ENCODE measurements around the gene DNAJC5G. TPM values are rescaled to one million over a fixed set of nuclear protein-coding genes. Genes with fewer than 3 reads are reported as not detected.

DNAJC5G gene
- total RNA-seq, 1 experiment from 2014 or later, result not detected

DNA sequence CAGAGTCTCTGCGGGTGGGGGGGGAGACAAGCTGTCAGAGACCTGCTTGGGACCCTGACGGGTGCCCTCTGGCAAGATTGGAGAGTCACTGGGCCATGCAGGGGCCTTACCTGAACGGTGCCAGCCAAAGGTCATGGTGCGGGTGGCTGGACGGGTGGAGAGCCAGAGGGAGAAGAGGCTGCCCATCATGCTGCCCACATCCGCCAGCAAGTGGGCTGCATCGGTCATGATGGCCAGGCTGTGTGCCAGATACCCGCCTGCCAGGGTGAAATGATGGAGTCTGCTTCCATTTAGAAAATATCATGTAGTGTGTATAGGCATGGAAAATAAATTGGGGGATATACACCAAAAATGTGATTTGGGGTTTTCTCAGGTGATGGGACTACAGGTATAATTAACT, 17.2 kb upstream of the DNAJC5G start:
- Histone ChIP-seq H3K4me2 (ENCODE audit: low read depth, low read length, poor library complexity, severe bottlenecking) (no peak overlapping the region), H3K9me2 (replicated peaks; ENCODE audit: insufficient read depth, low read length) (no peaks in the 10 kb centered on the region), H3K9ac (ENCODE audit: low read length) (no peak overlapping the region), H3K79me2 (ENCODE audit: low read length) (no peaks in the 10 kb centered on the region), H3K4me1 (ENCODE audit: low read length) (peaks cover 9% of the 10 kb centered on the region), H3K27me3 (ENCODE audit: low read length) (no peaks in the 10 kb centered on the region), H3K4me3 (ENCODE audit: low read length) (no peak overlapping the region), H2AFZ (ENCODE audit: low read length) (no peak overlapping the region), H3K36me3 (ENCODE audit: insufficient read depth, low read length) (no peaks in the 10 kb centered on the region), H4K20me1 (ENCODE audit: insufficient read depth, low read depth, low read length) (no peaks in the 10 kb centered on the region), H3K27ac (ENCODE audit: low read length) (no peak overlapping the region), H3K9me3 (ENCODE audit: low read length) (no peaks in the 10 kb centered on the region)
- no peak for DNase-seq

DNA sequence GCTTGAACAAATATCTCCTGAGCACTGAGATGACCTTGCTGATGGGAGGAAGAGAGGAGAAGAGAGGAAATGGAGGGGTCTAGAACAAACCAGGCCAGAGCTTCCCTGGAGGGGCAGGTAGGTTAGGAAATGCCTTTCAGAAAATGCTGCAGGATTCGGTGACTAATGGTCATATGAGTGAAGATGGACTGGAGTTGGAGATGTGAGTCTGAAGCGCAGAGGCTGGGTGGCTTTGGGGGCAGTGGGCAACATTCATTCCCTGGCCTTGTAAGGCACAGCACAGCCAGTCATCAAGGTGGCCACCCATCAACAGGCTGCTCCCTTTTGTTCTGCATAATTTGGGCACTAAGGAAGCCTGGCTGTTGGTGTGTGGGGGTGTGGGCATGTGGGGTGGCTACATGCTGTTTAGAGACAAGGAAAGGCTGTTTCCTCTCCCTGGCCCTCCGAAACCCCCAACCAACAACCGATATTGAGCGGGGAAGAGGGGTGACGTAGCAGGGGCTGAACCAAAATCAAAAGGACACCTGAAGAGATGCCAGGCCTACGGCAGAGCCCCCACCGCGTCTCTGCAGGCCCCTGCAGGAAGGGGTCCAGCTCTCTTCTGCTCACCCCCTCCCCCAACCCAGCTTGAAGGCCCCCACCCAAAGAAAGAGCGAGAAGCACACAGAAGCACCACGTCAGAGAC, 13.8 kb upstream of the DNAJC5G start:
- Histone ChIP-seq H3K9me2 (replicated peaks; ENCODE audit: insufficient read depth, low read length) (no peaks in the 10 kb centered on the region), H4K20me1 (ENCODE audit: insufficient read depth, low read depth, low read length) (peaks cover 5% of the 10 kb centered on the region; the same call in 1 of the 2 replicates), H3K27me3 (ENCODE audit: low read length) (0 out of 2 replicates have a peak, but pooled peaks cover 2% of the 10 kb centered on the region), H3K36me3 (ENCODE audit: insufficient read depth, low read length) (no peaks in the 10 kb centered on the region), H3K4me1 (ENCODE audit: low read length) (peaks cover 19% of the 10 kb centered on the region), H3K79me2 (ENCODE audit: low read length) (no peaks in the 10 kb centered on the region), H3K9ac (ENCODE audit: low read length) (no peak overlapping the region), H2AFZ (ENCODE audit: low read length) (no peak overlapping the region), H3K9me3 (ENCODE audit: low read length) (no peaks in the 10 kb centered on the region), H3K4me2 (ENCODE audit: low read depth, low read length, poor library complexity, severe bottlenecking) (no peak overlapping the region), H3K4me3 (ENCODE audit: low read length) (no peak overlapping the region), H3K27ac (ENCODE audit: low read length) (no peak overlapping the region)
- DNase-seq, result no peak

DNA sequence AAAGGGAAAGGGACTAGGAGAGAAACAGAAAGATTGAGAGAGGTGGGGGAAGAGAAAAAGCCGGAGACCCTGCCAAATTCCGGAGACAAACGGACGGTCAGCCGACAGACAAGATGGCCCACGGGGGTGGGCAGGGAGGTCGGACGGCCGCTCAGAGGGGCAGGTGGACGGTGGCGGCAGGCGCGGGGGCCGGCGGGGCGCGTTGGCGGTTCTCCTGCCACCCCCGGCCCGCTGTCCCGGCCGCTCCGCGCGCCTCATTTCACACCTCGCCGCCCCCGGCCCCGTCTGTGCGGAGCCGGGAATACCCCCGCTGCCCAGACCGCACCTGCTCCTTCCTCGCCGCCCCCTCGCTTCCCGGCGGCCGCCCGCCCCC, 13.3 kb upstream of the DNAJC5G start:
- no peak for DNase-seq
- Histone ChIP-seq H4K20me1 (ENCODE audit: insufficient read depth, low read depth, low read length) (peaks cover 5% of the 10 kb centered on the region; the same call in 1 of the 2 replicates), H3K4me2 (ENCODE audit: low read depth, low read length, poor library complexity, severe bottlenecking) (peak overlapping the region; percentile 88), H3K9me3 (ENCODE audit: low read length) (no peaks in the 10 kb centered on the region), H3K27ac (ENCODE audit: low read length) (no peak overlapping the region), H3K4me3 (ENCODE audit: low read length) (peak overlapping the region; percentile 75; the same call in 1 of the 2 replicates), H3K79me2 (ENCODE audit: low read length) (no peaks in the 10 kb centered on the region), H2AFZ (ENCODE audit: low read length) (no peak overlapping the region), H3K27me3 (ENCODE audit: low read length) (0 out of 2 replicates have a peak, but pooled peaks cover 2% of the 10 kb centered on the region), H3K36me3 (ENCODE audit: insufficient read depth, low read length) (no peaks in the 10 kb centered on the region), H3K4me1 (ENCODE audit: low read length) (peaks cover 19% of the 10 kb centered on the region), H3K9ac (ENCODE audit: low read length) (no peak overlapping the region), H3K9me2 (replicated peaks; ENCODE audit: insufficient read depth, low read length) (no peaks in the 10 kb centered on the region)

DNA sequence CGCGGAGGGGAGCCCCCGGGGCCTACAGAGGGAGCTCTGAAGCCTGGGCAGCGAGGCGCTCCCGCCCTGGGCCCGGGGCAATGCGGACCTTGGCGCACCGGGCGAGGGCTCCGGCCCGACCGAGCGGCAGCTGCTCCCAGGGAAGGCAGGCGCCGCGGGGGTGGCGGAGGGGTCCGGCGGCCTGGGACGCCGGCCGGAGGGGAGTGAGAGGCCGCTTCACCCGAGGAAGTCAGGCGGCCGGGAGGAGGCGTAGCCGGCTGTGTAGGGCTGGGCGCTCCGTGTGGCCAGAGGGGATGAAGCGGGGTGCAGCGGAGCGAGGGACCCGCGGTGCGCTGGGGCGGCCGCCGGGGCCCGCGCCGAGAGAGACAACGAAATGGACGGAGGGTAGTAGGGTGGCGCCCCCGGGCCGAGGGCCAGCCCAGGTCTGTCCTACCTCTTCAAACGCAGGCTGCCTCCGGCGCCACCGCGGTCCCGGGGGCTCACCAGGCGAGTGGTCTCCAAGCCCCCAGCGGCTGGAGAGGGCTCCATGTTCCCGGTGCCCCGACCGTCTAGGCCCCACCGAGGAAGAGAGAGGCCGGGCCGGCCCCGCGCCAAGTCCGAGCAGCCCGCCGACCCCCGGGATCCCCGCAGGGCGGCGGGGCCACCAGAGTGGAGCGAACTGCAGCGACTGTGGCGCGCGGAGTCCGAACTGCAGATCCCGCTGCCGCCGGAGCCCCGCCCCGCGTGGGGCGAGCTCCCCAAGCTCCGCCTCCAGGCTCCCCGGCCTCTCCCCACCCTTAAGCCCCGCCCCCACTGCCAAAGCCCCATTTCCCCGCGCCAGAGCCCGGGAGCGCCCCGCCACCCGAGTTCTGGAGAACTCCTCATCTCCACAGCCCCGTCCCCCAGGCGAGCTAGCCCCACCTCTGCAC, 12.6 kb upstream of the DNAJC5G start, which contains the start of gene SLC30A3:
Gene SLC30A3, minus strand, starts transcription at position 669 of the 908 bp plus-strand sequence. Its CDS starts 141 bp downstream, at position 528.
- peak within 1 kb of the TSS; percentile 56 for H3K9ac ChIP-seq (ENCODE audit: low read length)
- H3K36me3 ChIP-seq (ENCODE audit: insufficient read depth, low read length), result no peaks in the 10 kb centered on the region
- peaks cover 19% of the 10 kb centered on the region for H3K4me1 ChIP-seq (ENCODE audit: low read length)
- DNase-seq, result peak; percentile 86
- peaks cover 5% of the 10 kb centered on the region; the same call in 1 of the 2 replicates for H4K20me1 ChIP-seq (ENCODE audit: insufficient read depth, low read depth, low read length)
- H3K27me3 ChIP-seq (ENCODE audit: low read length), result 0 out of 2 replicates have a peak, but pooled peaks cover 2% of the 10 kb centered on the region
- no peaks in the 10 kb centered on the region for H3K79me2 ChIP-seq (ENCODE audit: low read length)
- peak within 1 kb of the TSS; percentile 88 for H3K4me2 ChIP-seq (ENCODE audit: low read depth, low read length, poor library complexity, severe bottlenecking)
- no peak within 1 kb of the TSS for H3K27ac ChIP-seq (ENCODE audit: low read length)
- H3K4me3 ChIP-seq (ENCODE audit: low read length), result peak within 1 kb of the TSS; percentile 75
- no peaks in the 10 kb centered on the region for H3K9me2 ChIP-seq (replicated peaks; ENCODE audit: insufficient read depth, low read length)
- no peaks in the 10 kb centered on the region for H3K9me3 ChIP-seq (ENCODE audit: low read length)
- H2AFZ ChIP-seq (ENCODE audit: low read length), result peak within 1 kb of the TSS; percentile 88

DNA sequence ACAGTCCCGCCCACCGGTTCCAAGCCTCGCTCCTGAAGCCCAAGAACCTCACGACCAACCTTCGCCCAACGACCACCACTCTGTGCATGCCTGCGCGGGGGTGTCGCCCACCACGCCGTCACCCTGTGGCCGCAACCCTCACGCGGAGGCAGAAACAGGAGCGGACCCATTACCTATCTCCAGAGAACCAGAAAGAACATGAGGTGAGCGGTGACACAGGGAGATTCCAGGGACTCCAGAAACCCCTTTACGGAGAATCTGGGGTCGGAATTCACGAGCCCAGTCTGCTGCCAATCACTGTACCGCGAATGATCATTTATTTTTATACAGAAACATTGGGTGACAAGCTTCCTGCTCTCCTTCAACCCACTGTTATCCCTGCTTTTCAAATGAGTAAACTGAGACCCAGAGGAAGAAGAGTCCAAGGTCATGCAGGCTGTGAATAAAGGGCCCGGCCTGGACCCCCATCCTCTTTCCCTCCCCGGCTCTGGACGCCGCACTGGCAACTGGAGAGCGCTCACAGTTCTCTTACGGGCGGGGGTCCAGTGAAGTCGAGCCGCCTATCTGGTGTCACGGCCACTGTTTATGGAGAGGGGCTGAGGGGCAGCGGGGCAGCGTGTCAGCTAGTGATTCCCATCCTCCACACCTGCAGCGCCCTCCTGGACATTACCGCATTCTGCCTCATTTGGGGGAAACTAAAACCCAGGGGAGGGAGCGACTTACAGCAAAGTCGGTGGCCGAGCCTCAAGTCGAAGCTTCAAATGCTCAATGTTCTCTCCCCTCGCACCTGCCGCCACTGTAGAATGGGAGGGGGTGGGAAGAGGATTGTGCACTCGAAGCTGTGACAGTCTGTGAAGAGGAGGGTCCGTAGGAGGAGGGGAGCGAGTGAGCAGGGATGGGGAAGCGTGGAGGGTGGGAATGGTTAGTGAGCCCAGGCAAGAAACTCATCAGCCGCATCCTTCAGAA, 11.7 kb upstream of the DNAJC5G start:
- H3K9me3 ChIP-seq (ENCODE audit: low read length), result no peaks in the 10 kb centered on the region
- no peaks in the 10 kb centered on the region for H3K79me2 ChIP-seq (ENCODE audit: low read length)
- H3K9ac ChIP-seq (ENCODE audit: low read length), result peak overlapping the region; percentile 56; the same call in 1 of the 2 replicates
- DNase-seq, result no peak
- H3K27me3 ChIP-seq (ENCODE audit: low read length), result 0 out of 2 replicates have a peak, but pooled peaks cover 2% of the 10 kb centered on the region
- peaks cover 5% of the 10 kb centered on the region; the same call in 1 of the 2 replicates for H4K20me1 ChIP-seq (ENCODE audit: insufficient read depth, low read depth, low read length)
- H3K4me1 ChIP-seq (ENCODE audit: low read length), result peaks cover 19% of the 10 kb centered on the region
- H3K27ac ChIP-seq (ENCODE audit: low read length), result no peak overlapping the region
- H3K9me2 ChIP-seq (replicated peaks; ENCODE audit: insufficient read depth, low read length), result no peaks in the 10 kb centered on the region
- H3K4me3 ChIP-seq (ENCODE audit: low read length), result peak overlapping the region; percentile 75; the same call in 1 of the 2 replicates
- no peaks in the 10 kb centered on the region for H3K36me3 ChIP-seq (ENCODE audit: insufficient read depth, low read length)
- H2AFZ ChIP-seq (ENCODE audit: low read length), result 0 out of 2 replicates have a peak overlapping the region, but pooled peaks have one; percentile 88
- H3K4me2 ChIP-seq (ENCODE audit: low read depth, low read length, poor library complexity, severe bottlenecking), result peak overlapping the region; percentile 88

DNA sequence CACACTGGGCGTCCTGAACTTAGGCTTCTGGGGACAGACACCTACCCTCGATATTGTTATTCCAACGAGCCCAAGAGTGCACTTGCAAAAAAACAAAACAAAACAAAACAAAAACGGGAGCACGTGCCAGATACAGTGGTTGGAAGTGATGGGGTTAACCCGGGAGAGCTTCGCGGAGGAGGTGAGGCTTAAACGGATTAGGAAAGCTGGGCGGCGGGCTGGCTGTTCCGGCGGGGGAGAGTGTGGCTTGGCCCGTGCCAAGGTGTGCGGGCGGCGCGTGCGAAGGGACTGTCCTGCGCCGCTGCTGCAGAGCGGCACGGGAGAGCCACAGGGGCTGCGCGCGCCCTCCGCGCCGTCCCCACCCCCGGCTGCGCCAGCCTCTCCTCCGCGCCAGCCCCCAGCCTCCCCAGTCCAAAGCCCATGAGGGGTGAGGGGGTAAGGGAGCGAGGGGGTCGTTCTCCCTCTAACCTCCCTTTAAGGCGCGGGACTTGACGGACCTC, 10.9 kb upstream of the DNAJC5G start:
- peaks cover 19% of the 10 kb centered on the region for H3K4me1 ChIP-seq (ENCODE audit: low read length)
- H3K27me3 ChIP-seq (ENCODE audit: low read length), result 0 out of 2 replicates have a peak, but pooled peaks cover 2% of the 10 kb centered on the region
- H3K79me2 ChIP-seq (ENCODE audit: low read length), result no peaks in the 10 kb centered on the region
- peak overlapping the region; percentile 4 for H3K4me2 ChIP-seq (ENCODE audit: low read depth, low read length, poor library complexity, severe bottlenecking)
- H3K9ac ChIP-seq (ENCODE audit: low read length), result no peak overlapping the region
- H3K4me3 ChIP-seq (ENCODE audit: low read length), result no peak overlapping the region
- H4K20me1 ChIP-seq (ENCODE audit: insufficient read depth, low read depth, low read length), result peaks cover 5% of the 10 kb centered on the region; the same call in 1 of the 2 replicates
- H3K9me3 ChIP-seq (ENCODE audit: low read length), result no peaks in the 10 kb centered on the region
- no peak overlapping the region for H3K27ac ChIP-seq (ENCODE audit: low read length)
- no peaks in the 10 kb centered on the region for H3K9me2 ChIP-seq (replicated peaks; ENCODE audit: insufficient read depth, low read length)
- no peaks in the 10 kb centered on the region for H3K36me3 ChIP-seq (ENCODE audit: insufficient read depth, low read length)
- H2AFZ ChIP-seq (ENCODE audit: low read length), result no peak overlapping the region
- no peak for DNase-seq

DNA sequence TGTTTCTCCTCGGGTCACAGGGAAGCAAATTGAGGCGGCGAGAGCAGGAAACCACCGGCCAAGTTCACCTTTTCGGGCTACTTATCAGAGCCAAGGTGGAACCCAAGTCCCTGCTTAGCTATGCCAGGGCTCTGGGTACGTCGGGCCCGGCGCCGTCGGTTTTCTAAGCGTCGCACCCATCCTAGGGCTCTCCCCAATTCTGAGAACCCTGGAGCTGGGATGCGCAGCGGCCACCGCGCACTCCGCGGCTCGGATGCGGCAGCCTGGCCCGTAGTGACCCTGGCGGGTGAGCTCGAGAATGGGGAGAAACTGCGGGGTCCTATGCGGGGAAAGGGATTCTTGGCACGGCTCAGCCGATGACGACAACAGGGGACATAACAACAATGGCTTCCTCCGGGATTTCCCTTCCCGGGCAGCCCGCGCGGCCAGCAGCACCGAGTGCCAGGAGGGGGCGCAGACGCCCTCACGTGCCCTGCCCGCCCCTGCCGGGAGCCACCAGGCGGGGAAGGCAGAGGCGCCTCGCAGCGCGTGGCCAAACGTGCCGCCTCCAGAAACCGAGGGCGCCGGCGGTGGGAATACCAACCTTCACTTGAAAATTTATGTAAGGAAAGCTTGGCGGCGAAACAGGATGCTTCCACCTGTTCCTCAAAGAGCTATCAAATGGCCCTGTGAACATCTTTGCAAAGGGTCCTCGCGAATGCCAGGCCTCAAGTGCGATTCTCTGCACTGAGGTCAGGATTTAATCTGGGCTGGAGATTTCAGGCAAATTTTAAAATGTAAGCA, 10.3 kb upstream of the DNAJC5G start:
- H3K79me2 ChIP-seq (ENCODE audit: low read length), result no peaks in the 10 kb centered on the region
- peak; percentile 58 for DNase-seq
- H3K9me2 ChIP-seq (replicated peaks; ENCODE audit: insufficient read depth, low read length), result no peaks in the 10 kb centered on the region
- H3K9me3 ChIP-seq (ENCODE audit: low read length), result no peaks in the 10 kb centered on the region
- H4K20me1 ChIP-seq (ENCODE audit: insufficient read depth, low read depth, low read length), result peaks cover 5% of the 10 kb centered on the region; the same call in 1 of the 2 replicates
- H3K27me3 ChIP-seq (ENCODE audit: low read length), result 0 out of 2 replicates have a peak, but pooled peaks cover 2% of the 10 kb centered on the region
- peaks cover 19% of the 10 kb centered on the region for H3K4me1 ChIP-seq (ENCODE audit: low read length)
- H3K4me3 ChIP-seq (ENCODE audit: low read length), result no peak overlapping the region
- H2AFZ ChIP-seq (ENCODE audit: low read length), result no peak overlapping the region
- H3K9ac ChIP-seq (ENCODE audit: low read length), result no peak overlapping the region
- H3K27ac ChIP-seq (ENCODE audit: low read length), result no peak overlapping the region
- H3K36me3 ChIP-seq (ENCODE audit: insufficient read depth, low read length), result no peaks in the 10 kb centered on the region
- H3K4me2 ChIP-seq (ENCODE audit: low read depth, low read length, poor library complexity, severe bottlenecking), result peak overlapping the region; percentile 17

Data from Karpas-422 (cell line).